Neural cell (in vitro differentiated cells): Measurements from ENCODE around the gene CHERP. TPM values are rescaled to one million over a fixed set of nuclear protein-coding genes. Genes with fewer than 3 reads are reported as not detected.

Experiments
- H2AFZ ChIP-seq: fragments of 200-600, 300-800 bp; sonication (generic), shearing (Covaris generic); 2 replicates; pipeline ENCODE4 v1.6.0; 2014; ENCODE audit warnings: low read depth, mild to moderate bottlenecking, antibody characterized with exemption, low read length, moderate library complexity
- H3F3A ChIP-seq: fragments of 200-600 bp; shearing (Covaris generic); 2 replicates; pipeline ENCODE4 v1.6.1; 2016; ENCODE audit warnings: mild to moderate bottlenecking, moderate library complexity, mixed read lengths, antibody characterized with exemption, low read length; ENCODE audit not compliant: insufficient read depth, poor library complexity, severe bottlenecking
- H3K27ac ChIP-seq: fragments of 200-600, 300-800 bp; sonication (generic), shearing (Covaris generic); 2 replicates; pipeline ENCODE4 v1.5.1; 2014; ENCODE audit warnings: mild to moderate bottlenecking, low read length, moderate library complexity
- H3K27me3 ChIP-seq: fragments of 300-800, 200-600 bp; sonication (generic), shearing (Covaris generic); 2 replicates; pipeline ENCODE4 v1.6.0; 2014; ENCODE audit warnings: mild to moderate bottlenecking, low read depth, low read length, moderate library complexity; ENCODE audit not compliant: insufficient read depth
- H3K36me3 ChIP-seq: fragments of 300-800, 200-600 bp; sonication (generic), shearing (Covaris generic); 2 replicates; pipeline ENCODE4 v1.5.1; 2014; ENCODE audit warnings: mild to moderate bottlenecking, antibody characterized with exemption, low read length, moderate library complexity; ENCODE audit not compliant: insufficient read depth
- H3K4me2 ChIP-seq: fragments of 300-800, 200-600 bp; sonication (generic), shearing (Covaris generic); 2 replicates; pipeline ENCODE4 v1.6.0; 2014; ENCODE audit warnings: mild to moderate bottlenecking, low read length
- H3K4me3 ChIP-seq: fragments of 300-800, 200-600 bp; sonication (generic), shearing (Covaris generic); 2 replicates; pipeline ENCODE4 v1.5.1; 2014; ENCODE audit warnings: mild to moderate bottlenecking, low read length, moderate library complexity
- H3K79me2 ChIP-seq: fragments of 200-600 bp; shearing (Covaris generic); replicated peaks from 2 replicates; pipeline ENCODE4 v1.6.0; 2014; ENCODE audit warnings: mild to moderate bottlenecking, low read length, moderate library complexity; ENCODE audit not compliant: insufficient read depth
- H3K9ac ChIP-seq: fragments of 300-800, 200-600 bp; sonication (generic), shearing (Covaris generic); 2 replicates; pipeline ENCODE4 v1.6.1; 2016; ENCODE audit warnings: mild to moderate bottlenecking, low read length, mixed read lengths
- H3K9me2 ChIP-seq: fragments of 200-600 bp; shearing (Covaris generic); 2 replicates; pipeline ENCODE4 v1.6.1; 2016; ENCODE audit warnings: mild to moderate bottlenecking, low read length, mixed read lengths; ENCODE audit not compliant: insufficient read depth
- H3K9me3 ChIP-seq: fragments of 200-600, 300-800 bp; sonication (generic), shearing (Covaris generic); 2 replicates; pipeline ENCODE4 v1.6.1; 2016; ENCODE audit warnings: mild to moderate bottlenecking, mixed run types, low read length, moderate library complexity, mixed read lengths
- H4K20me1 ChIP-seq: fragments of 200-600 bp; shearing (Covaris generic); 2 replicates; pipeline ENCODE4 v1.6.1; 2016; ENCODE audit warnings: mild to moderate bottlenecking, mixed run types; ENCODE audit not compliant: insufficient read depth
- CTCF ChIP-seq: fragments of 450-650 bp; IDR thresholded peaks from 2 replicates; pipeline ENCODE4 v1.5.1; 2014; ENCODE audit warnings: antibody characterized with exemption, mild to moderate bottlenecking, moderate library complexity; ENCODE audit not compliant: poor library complexity, severe bottlenecking
- EP300 ChIP-seq: fragments of 450-650 bp; conservative IDR thresholded peaks from 2 replicates; pipeline ENCODE4 v1.6.1; 2014; ENCODE audit warnings: antibody characterized with exemption, mild to moderate bottlenecking, moderate library complexity; ENCODE audit not compliant: poor library complexity, severe bottlenecking
- EZH2 ChIP-seq: fragments of 200-600, 300-800 bp; shearing (Covaris generic), sonication (generic); IDR thresholded peaks from 2 replicates; pipeline ENCODE4 v1.6.1; 2014; ENCODE audit warnings: antibody characterized with exemption, low read length, borderline replicate concordance, mild to moderate bottlenecking; ENCODE audit not compliant: insufficient read depth, poor library complexity, severe bottlenecking
- MXI1 ChIP-seq: fragments of 450-650 bp; conservative IDR thresholded peaks from 2 replicates; pipeline ENCODE4 v1.6.1; 2014; ENCODE audit warnings: antibody characterized with exemption, mild to moderate bottlenecking; ENCODE audit not compliant: poor library complexity, severe bottlenecking
- POLR2AphosphoS5 ChIP-seq: IDR thresholded peaks from 2 replicates; pipeline ENCODE4 v1.6.1; 2012
- RAD21 ChIP-seq: fragments of 450-650 bp; conservative IDR thresholded peaks from 2 replicates; pipeline ENCODE4 v1.6.1; 2014; ENCODE audit warnings: antibody characterized with exemption, mild to moderate bottlenecking, moderate library complexity
- REST ChIP-seq: IDR thresholded peaks from 2 replicates; pipeline ENCODE4 v1.6.1; 2012; ENCODE audit warnings: borderline replicate concordance
- SMC3 ChIP-seq: fragments of 450-650 bp; conservative IDR thresholded peaks from 2 replicates; pipeline ENCODE4 v1.6.1; 2014; ENCODE audit warnings: antibody characterized with exemption, mild to moderate bottlenecking, moderate library complexity; ENCODE audit not compliant: poor library complexity
- TAF1 ChIP-seq: IDR thresholded peaks from 2 replicates; pipeline ENCODE4 v1.6.1; 2012; ENCODE audit warnings: low read depth
- polyA plus RNA-seq: library from polyadenylated mRNA; depleted of rRNA; stranded (reverse); fragments of >200 nt; gene quantifications from 2 replicates; pipeline ENCODE4 v1.2.3, GENCODE V29; 2014

The CHERP gene
- polyA plus RNA-seq, 1 donor from 2014 or later: 5.4 TPM

- Histone ChIP-seq H3K4me3 (peak overlapping the region; percentile 77), H3K4me2 (peak overlapping the region; percentile 84), H3K9ac (peak overlapping the region; percentile 87), H3K27me3 (no peaks in the 10 kb centered on the region), H3K9me3 (no peaks in the 10 kb centered on the region), H3K9me2 (no peaks in the 10 kb centered on the region), H4K20me1 (no peaks in the 10 kb centered on the region), H3K36me3 (no peaks in the 10 kb centered on the region), H3F3A (no peaks in the 10 kb centered on the region), H3K79me2 (peaks cover 42% of the 10 kb centered on the region), H3K27ac (peak overlapping the region; percentile 71), H2AFZ (peak overlapping the region; percentile 77)
- no peak for TF ChIP-seq SMC3
- no peak for TF ChIP-seq RAD21
- TF ChIP-seq EZH2: no peak
- TF ChIP-seq EP300: no peak
- TF ChIP-seq TAF1: no peak
- no peak for TF ChIP-seq CTCF
- no peak for TF ChIP-seq REST
- TF ChIP-seq MXI1: no peak
- TF ChIP-seq POLR2AphosphoS5: no peak
These were observed 754 bp upstream of the CHERP start for GRCh38 chr19:16542910-16543472.

DNA sequence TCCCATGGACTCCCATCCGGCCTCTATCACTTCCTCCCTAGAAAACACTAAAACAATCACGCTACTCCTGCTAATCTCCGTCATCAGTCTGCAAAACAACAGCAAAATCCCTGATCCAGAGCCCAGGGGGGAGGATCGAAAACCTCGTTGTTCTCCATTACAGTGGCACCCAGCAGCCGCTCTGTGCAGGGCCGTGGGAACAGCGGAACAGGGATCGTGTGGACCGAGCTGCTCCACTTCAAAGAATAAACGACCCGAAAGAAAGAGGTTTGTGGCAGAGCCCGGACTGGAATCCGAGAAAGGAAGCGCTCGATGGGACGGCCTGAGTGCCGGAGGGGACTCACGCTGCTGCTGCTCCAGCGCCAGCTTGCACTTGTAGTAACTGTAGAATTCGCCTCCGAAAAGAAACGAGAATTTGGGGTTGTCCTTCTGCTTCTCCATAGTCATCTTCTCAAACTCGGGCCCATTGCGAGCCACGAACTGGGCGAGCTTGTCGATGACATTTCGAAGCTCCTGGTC, 652 bp downstream of the CHERP start:
- Histone ChIP-seq H4K20me1 (peaks cover 2% of the 10 kb centered on the region), H3K36me3 (no peaks in the 10 kb centered on the region), H3K4me3 (peak overlapping the region; percentile 77), H3K27ac (peak overlapping the region; percentile 71), H2AFZ (peak overlapping the region; percentile 47), H3K9me3 (no peaks in the 10 kb centered on the region), H3K9me2 (no peaks in the 10 kb centered on the region), H3K79me2 (peaks cover 47% of the 10 kb centered on the region), H3K27me3 (no peaks in the 10 kb centered on the region), H3F3A (no peaks in the 10 kb centered on the region), H3K9ac (peak overlapping the region; percentile 87), H3K4me2 (peak overlapping the region; percentile 94)
- peak; percentile 38 for TF ChIP-seq SMC3
- no peak for TF ChIP-seq TAF1
